ENCODE results near the gene RFX2.
"Not testable (repeated sequence)": the region's sequence is repeated elsewhere in the genome, so short reads cannot be mapped to it uniquely, and the experiment has no call there.

Gene RFX2

GRCh38 chr19:5987077-5987818 is 123.1 kb downstream of the RFX2 start:
- DNase-seq: peak; percentile 79 to 86 (median 81)

GRCh38 chr19:5985837-5986236 is 124.5 kb downstream of the RFX2 start:
- DNase-seq: not testable (repeated sequence)

DNA sequence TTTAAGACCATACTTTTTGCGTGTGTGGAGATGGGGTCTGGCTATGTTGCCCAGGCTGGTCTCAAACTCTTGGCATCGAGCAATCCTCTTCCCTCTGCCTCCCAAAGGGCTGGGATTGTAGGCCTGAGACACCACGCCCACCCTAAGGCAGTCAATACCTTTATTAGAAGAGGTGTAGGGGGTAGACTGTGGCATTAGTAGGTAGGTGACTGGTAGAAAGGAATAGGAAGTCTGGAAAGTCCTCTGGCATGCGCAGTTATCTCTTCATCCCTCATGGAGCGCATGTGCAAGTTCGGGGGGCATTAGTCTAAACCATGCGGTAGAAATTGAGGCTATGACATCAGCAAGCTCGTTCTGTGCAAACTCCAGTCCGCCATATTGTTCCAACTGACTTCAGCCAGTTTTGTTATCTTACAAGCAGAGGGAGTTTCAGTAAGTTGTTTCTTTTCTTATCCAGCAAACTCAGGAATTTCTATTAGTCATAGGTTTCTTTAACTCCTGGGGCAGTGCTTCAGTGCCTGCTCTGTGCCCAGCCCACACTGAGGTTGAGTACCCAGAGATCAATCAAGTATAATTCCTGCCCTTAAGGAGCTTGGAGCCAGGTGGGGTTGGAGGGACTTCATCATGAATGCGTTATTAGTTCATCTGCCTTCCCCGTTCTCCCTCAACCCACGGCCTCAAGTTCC is 125.1 kb downstream of the RFX2 start:
- DNase-seq: no peak

GRCh38 chr19:5984600-5984999 is 125.7 kb downstream of the RFX2 start:
- no peak for DNase-seq

- DNase-seq: peak in 2 of 3 donors; percentile 17 to 25
Observed at GRCh38 chr19:5983367-5983955, 126.8 kb downstream of the RFX2 start.

GRCh38 chr19:5978606-5979552 is 131.4 kb downstream of the RFX2 start:
- DNase-seq: no peak

DNA sequence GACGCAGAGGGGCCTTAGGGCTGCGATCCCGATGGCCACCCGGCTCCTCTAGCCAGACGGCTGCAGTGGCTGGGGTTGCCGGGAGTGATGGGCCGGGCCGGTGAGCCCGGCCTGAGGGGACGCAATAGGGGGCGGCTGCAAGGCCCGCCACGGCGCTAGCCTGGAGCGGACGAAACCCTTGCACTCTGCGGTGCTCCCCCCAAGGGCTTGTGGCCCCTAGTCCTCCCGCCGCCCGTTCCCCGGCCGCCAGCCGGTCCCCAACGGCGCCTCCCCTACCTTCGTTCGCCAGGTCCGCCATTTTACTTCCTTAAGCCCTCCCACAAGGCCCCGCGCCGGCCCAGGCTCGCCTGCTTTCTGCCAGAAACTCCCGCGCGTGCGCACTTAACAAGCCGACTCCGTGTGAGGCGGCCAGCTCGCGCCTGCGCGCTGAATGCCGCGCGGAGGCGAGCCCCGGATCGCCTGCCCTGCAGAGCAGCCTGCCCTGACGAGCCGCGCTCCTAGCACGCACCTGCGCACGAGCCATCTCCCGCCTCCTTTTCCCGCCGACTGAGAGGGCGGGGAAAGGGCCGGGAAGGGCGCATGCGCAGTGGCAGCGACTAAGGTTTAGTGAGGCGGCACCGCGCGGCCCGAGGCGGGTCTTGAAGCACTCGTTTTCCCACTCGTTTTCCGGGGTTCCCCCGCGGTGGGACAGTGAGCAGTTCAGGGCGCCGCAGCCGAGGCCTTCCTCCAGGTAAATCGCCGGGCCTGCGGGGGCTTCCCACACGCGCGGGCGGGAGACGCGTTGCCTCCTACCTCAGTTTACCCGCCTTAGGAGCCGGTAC is 132.3 kb downstream of the RFX2 start, which contains the start of gene RANBP3:
Gene RANBP3 (minus strand): TSS at position 356 of the 821 bp plus-strand sequence. CDS start 58 bp downstream, at position 298.
- peak; percentile 100 for DNase-seq

- no peak for DNase-seq
Observed at GRCh38 chr19:5977222-5977784, 133.0 kb downstream of the RFX2 start.

DNA sequence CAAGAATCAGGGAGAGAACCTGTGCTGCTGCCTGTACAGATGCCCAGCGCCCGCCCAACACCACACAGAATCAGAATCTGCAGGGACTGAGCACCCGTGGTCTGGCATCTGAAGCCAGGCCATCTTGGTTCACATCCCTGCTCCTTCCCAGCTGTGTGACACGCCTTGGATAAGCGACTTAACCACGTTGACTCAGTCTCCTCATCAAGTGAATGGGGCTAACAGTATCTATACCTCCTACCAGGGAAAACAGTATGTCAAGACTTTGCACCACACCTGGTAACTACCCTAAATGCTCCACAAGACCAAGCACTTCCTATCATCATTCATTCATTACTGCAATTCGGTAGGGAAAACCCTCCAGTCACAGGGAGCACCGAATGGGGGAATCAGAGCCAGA is 133.5 kb downstream of the RFX2 start:
- no peak for DNase-seq

DNA sequence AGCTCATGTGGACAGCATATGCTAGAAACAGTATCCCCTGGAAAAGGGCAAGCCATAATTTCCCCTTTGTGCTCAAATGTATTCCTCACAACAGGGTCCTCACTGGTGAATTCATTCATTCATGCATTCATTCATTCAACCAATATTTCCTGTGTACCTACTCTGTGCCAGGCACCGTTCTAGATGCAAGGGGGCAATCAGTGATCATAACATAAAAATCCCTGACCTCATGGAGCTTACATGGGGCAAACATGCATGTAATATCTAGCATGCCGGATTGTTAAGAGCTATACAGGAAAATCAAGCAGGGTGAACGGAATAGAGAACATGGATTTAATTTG is 134.9 kb downstream of the RFX2 start:
- DNase-seq: no peak

GRCh38 chr19:5974721-5975387 is 135.4 kb downstream of the RFX2 start:
- DNase-seq: peak in 1 of 3 donors; percentile 20

- DNase-seq: no peak
Observed at GRCh38 chr19:5973867-5974635, 136.2 kb downstream of the RFX2 start.

GRCh38 chr19:5973376-5973775 is 136.9 kb downstream of the RFX2 start:
- no peak for DNase-seq

DNA sequence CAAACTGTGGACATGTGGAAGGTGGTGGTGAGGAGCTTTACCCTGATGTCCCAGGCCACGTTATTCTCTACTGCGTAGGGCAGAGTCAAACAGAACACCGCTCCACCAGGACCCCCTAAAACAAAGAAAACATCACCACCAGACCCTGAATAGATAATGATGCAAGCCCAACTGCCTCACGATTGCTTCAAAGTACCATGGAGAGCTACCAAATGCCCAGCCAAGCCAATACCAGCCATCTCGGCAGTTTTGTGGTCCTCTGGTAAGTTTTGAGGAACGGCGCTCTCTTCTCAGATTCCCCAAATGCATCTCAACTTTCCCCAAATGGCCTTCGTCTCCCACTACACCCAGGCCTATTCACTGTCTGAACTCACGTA is 138.0 kb downstream of the RFX2 start:
- no peak for DNase-seq

GRCh38 chr19:5971714-5972354 is 138.5 kb downstream of the RFX2 start:
- DNase-seq: no peak

DNA sequence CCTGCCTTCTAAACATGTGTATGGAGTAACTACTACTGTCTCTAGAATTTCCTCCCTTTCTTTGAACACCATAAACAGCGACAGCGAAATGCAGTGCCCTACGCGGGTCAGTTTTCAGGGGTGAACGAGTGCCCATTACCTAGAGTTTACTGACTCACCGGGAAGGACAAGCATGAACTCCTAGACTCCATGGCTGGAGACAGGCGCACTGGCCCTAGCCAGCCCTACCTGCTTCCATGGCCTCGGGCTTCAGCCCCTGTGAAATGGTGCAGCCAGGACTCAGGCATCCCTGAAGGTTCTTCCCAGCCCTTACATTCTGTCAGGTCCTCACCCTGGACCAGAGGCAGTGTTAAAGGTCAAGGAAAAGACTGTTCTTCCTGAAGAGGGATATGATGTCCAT is 140.8 kb downstream of the RFX2 start:
- no peak for DNase-seq

GRCh38 chr19:5968431-5969373 is 141.6 kb downstream of the RFX2 start:
- DNase-seq: no peak

GRCh38 chr19:5967994-5968430 is 142.3 kb downstream of the RFX2 start:
- peak; percentile 86 to 91 (median 91) for DNase-seq

All from suppressor macrophage treated with lipopolysaccharide for 1 hour (primary cell).